HepG2 (cell line): ENCODE results near the gene PLPP3. TPM values are rescaled to one million over a fixed set of nuclear protein-coding genes. Genes with fewer than 3 reads are reported as not detected.
A peak's percentile ranks its signal among the peaks of the same experiment; 100 is the strongest.

Experiments used
- BRD4 ChIP-seq: sonication (generic); formaldehyde crosslinking; IDR thresholded peaks from 2 replicates; pipeline ENCODE4 v1.4.0; 2020; ENCODE audit warnings: missing genetic modification reagents
- NBN ChIP-seq: fragments of 450-650 bp; conservative IDR thresholded peaks from 2 replicates; pipeline ENCODE4 v1.6.1; 2017
- TOE1 ChIP-seq: sonication (generic); formaldehyde crosslinking; IDR thresholded peaks from 2 replicates; pipeline ENCODE4 v1.4.0; 2020; ENCODE audit warnings: mild to moderate bottlenecking, missing genetic modification reagents
- ZNF235 ChIP-seq: sonication (generic); formaldehyde crosslinking; IDR thresholded peaks from 2 replicates; pipeline ENCODE4 v1.8.1; 2023; ENCODE audit warnings: mild to moderate bottlenecking, missing genetic modification reagents, borderline replicate concordance
- ZNF484 ChIP-seq: sonication (generic); formaldehyde crosslinking; IDR thresholded peaks from 2 replicates; pipeline ENCODE4 v1.5.1; 2020; ENCODE audit warnings: mild to moderate bottlenecking, low read depth, missing genetic modification reagents, borderline replicate concordance
- polyA plus RNA-seq, 8 experiments: library from polyadenylated mRNA; depleted of rRNA in 3 of 8; stranded (reverse) in 7 of 8; unstranded in 1 of 8; fragments of >200 nt; fragmentation: Illumina TruSeq in 4 of 8; extraction: Trizol in 4 of 8; gene quantifications; 2 replicates each; pipeline versions ENCODE4 v1.2.1 to v1.2.3, GENCODE V29; 2011 to 2016; ENCODE audit warnings: low read depth in 4 of 8, missing spikeins in 1 of 8, mixed read lengths in 1 of 8; ENCODE audit not compliant: insufficient read depth in 1 of 8
- total RNA-seq, 5 experiments: library from RNA; depleted of rRNA; stranded (reverse); fragments of >200 nt; fragmentation: Illumina TruSeq; extraction: Trizol; gene quantifications; 2 replicates each; pipeline ENCODE4 v1.2.3, GENCODE V29; 2016; ENCODE audit warnings: low read depth in 1 of 5
- TF ChIP-seq, protein P1 (sequence below), 2 experiments: fragments of 450-650 bp in 1 of 2; sonication (generic) in 1 of 2; formaldehyde crosslinking in 1 of 2; IDR thresholded peaks; 2 replicates each; pipeline versions ENCODE4 v1.6.1 to v1.8.0; 2016 to 2022; ENCODE audit warnings: antibody characterized with exemption in 1 of 2, mild to moderate bottlenecking in 1 of 2, missing genetic modification reagents in 1 of 2
- TF ChIP-seq, protein P2 (sequence below): sonication (generic); formaldehyde crosslinking; IDR thresholded peaks from 2 replicates; pipeline ENCODE4 v1.4.0; 2020; ENCODE audit warnings: missing genetic modification reagents
- TF ChIP-seq, protein P3 (sequence below): sonication (generic); formaldehyde crosslinking; IDR thresholded peaks from one replicate; pipeline ENCODE4 v1.5.1; 2020; ENCODE audit warnings: mild to moderate bottlenecking, missing genetic modification reagents; ENCODE audit errors: not compliant biosample characterization

PLPP3 gene
- total and polyA plus RNA-seq, 2 of the 13 experiments (the other 11 are each of a cell fraction or from before 2014, with no cell fraction given), result 49.7 to 65.8 TPM

DNA sequence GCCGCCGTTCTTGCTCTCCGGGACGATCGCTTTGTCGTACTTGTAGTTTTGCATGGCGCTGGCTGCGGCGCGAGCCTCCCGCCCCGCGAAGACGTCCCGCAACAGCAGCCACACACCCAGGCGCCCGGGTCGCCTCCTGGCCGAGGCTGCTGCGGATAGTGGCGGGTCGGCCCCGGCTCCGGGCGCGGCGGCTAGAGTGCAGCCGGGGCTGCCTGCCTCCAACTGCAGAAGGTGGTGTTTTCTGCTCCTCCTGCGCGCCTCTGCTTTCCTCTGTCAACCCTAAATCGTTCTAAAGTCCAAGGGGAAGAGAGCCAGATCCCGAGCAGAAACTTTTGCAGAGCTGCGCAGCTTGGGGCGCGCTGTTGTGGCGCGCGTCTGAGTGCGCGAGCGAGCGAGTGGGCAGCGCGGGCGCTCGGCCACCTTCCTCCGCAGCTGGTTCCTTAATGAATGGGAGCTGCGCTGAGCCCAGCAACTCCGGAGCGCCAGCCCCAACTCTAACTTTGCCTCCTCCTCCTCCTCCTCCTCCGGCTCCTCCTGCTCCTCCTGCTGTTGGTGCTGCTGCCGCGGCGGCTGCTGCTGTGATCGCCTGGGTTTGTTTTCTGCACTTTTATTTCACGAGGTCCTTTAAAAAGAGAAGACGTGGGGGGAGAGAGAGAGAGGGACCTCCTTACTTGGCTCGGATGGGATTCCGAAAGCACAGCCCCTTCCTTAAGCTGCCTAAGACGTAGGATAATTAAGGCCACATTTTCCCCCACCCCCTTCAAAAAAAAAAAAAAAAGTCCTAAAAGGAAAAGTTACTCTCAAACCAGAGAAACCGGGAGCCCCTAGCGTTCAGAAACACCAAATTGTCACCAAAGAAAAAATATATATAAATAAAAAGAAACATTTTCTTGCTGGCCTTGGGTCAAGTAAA, at the start of gene PLPP3 (continued):
- TF ChIP-seq, protein P1, sequence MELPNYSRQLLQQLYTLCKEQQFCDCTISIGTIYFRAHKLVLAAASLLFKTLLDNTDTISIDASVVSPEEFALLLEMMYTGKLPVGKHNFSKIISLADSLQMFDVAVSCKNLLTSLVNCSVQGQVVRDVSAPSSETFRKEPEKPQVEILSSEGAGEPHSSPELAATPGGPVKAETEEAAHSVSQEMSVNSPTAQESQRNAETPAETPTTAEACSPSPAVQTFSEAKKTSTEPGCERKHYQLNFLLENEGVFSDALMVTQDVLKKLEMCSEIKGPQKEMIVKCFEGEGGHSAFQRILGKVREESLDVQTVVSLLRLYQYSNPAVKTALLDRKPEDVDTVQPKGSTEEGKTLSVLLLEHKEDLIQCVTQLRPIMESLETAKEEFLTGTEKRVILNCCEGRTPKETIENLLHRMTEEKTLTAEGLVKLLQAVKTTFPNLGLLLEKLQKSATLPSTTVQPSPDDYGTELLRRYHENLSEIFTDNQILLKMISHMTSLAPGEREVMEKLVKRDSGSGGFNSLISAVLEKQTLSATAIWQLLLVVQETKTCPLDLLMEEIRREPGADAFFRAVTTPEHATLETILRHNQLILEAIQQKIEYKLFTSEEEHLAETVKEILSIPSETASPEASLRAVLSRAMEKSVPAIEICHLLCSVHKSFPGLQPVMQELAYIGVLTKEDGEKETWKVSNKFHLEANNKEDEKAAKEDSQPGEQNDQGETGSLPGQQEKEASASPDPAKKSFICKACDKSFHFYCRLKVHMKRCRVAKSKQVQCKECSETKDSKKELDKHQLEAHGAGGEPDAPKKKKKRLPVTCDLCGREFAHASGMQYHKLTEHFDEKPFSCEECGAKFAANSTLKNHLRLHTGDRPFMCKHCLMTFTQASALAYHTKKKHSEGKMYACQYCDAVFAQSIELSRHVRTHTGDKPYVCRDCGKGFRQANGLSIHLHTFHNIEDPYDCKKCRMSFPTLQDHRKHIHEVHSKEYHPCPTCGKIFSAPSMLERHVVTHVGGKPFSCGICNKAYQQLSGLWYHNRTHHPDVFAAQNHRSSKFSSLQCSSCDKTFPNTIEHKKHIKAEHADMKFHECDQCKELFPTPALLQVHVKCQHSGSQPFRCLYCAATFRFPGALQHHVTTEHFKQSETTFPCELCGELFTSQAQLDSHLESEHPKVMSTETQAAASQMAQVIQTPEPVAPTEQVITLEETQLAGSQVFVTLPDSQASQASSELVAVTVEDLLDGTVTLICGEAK (IDR thresholded peaks at IDR 0.05), result no peak
- TF ChIP-seq, protein P1 (CRISPR knock-in tag; IDR thresholded peaks at IDR 0.05), result 0 out of 2 replicates have a peak, but pooled peaks have one; percentile 23
- TF ChIP-seq ZNF484 (no peak), BRD4 (CRISPR knock-in tag) (no peak), TOE1 (CRISPR knock-in tag) (no peak), NBN (no peak), ZNF235 (CRISPR knock-in tag) (no peak)
- TF ChIP-seq, protein P2, sequence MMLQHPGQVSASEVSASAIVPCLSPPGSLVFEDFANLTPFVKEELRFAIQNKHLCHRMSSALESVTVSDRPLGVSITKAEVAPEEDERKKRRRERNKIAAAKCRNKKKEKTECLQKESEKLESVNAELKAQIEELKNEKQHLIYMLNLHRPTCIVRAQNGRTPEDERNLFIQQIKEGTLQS (CRISPR knock-in tag), result peak; percentile 49; the same call in 1 of the 2 replicates
- TF ChIP-seq, protein P3, sequence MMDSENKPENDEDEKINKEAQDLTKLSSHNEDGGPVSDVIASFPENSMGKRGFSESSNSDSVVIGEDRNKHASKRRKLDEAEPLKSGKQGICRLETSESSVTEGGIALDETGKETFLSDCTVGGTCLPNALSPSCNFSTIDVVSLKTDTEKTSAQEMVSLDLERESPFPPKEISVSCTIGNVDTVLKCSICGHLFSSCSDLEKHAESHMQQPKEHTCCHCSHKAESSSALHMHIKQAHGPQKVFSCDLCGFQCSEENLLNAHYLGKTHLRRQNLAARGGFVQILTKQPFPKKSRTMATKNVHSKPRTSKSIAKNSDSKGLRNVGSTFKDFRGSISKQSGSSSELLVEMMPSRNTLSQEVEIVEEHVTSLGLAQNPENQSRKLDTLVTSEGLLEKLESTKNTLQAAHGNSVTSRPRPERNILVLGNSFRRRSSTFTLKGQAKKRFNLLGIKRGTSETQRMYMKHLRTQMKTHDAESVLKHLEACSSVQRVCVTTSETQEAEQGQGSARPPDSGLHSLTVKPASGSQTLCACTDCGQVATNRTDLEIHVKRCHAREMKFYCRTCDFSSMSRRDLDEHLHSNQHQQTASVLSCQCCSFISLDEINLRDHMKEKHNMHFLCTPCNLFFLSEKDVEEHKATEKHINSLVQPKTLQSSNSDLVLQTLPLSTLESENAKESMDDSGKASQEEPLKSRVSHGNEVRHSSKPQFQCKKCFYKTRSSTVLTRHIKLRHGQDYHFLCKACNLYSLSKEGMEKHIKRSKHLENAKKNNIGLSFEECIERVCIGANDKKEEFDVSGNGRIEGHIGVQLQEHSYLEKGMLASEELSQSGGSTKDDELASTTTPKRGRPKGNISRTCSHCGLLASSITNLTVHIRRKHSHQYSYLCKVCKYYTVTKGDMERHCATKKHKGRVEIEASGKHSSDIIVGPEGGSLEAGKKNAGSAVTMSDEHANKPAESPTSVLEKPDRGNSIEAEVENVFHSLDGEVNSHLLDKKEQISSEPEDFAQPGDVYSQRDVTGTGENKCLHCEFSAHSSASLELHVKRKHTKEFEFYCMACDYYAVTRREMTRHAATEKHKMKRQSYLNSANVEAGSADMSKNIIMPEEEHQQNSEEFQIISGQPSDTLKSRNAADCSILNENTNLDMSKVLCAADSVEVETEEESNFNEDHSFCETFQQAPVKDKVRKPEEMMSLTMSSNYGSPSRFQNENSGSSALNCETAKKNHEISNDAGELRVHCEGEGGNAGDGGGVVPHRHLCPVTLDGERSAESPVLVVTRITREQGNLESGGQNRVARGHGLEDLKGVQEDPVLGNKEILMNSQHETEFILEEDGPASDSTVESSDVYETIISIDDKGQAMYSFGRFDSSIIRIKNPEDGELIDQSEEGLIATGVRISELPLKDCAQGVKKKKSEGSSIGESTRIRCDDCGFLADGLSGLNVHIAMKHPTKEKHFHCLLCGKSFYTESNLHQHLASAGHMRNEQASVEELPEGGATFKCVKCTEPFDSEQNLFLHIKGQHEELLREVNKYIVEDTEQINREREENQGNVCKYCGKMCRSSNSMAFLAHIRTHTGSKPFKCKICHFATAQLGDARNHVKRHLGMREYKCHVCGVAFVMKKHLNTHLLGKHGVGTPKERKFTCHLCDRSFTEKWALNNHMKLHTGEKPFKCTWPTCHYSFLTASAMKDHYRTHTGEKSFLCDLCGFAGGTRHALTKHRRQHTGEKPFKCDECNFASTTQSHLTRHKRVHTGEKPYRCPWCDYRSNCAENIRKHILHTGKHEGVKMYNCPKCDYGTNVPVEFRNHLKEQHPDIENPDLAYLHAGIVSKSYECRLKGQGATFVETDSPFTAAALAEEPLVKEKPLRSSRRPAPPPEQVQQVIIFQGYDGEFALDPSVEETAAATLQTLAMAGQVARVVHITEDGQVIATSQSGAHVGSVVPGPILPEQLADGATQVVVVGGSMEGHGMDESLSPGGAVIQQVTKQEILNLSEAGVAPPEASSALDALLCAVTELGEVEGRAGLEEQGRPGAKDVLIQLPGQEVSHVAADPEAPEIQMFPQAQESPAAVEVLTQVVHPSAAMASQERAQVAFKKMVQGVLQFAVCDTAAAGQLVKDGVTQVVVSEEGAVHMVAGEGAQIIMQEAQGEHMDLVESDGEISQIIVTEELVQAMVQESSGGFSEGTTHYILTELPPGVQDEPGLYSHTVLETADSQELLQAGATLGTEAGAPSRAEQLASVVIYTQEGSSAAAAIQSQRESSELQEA (CRISPR knock-in tag), result peak; percentile 39
